Peyer's patch (tissue), 4 donors: ENCODE data around the gene TXNDC2. TPM values are rescaled to one million over a fixed set of nuclear protein-coding genes. Genes with fewer than 3 reads are reported as not detected.

Source experiments
- DNase-seq, 3 donors: peaks; one replicate each; pipeline ENCODE4 v3.0.0-alpha.2; 2017 to 2019
- H3K27ac ChIP-seq, 4 donors: fragments of 200-600 bp; sonication (generic); one replicate each; pipeline ENCODE4 v1.5.1; 2016 to 2019
- H3K27me3 ChIP-seq, 2 donors: fragments of 200-600 bp; sonication (generic); one replicate each; pipeline ENCODE4 v1.5.1; 2019
- H3K36me3 ChIP-seq, 3 donors: fragments of 200-600 bp; sonication (generic); one replicate each; pipeline ENCODE4 v1.5.1; 2016 to 2019
- H3K4me1 ChIP-seq, 4 donors: fragments of 200-600 bp; sonication (generic); one replicate each; pipeline ENCODE4 v1.5.1; 2016 to 2019
- H3K4me3 ChIP-seq, 4 donors: fragments of 200-600 bp; sonication (generic); 1 replicate in 3 of 4; 2 replicates in 1 of 4; pipeline ENCODE4 v1.5.1; 2016 to 2019; ENCODE audit warnings: mild to moderate bottlenecking in 1 of 4
- H3K9me3 ChIP-seq, 4 donors: fragments of 200-600 bp; sonication (generic); one replicate each; pipeline ENCODE4 v1.5.1; 2016 to 2019; ENCODE audit warnings: mild to moderate bottlenecking in 1 of 4
- POLR2A ChIP-seq, 2 donors: fragments of 450-650 bp; IDR thresholded peaks; one replicate each; pipeline ENCODE4 v1.5.1; 2017; ENCODE audit warnings: antibody characterized with exemption in 2 of 2, mild to moderate bottlenecking in 2 of 2, moderate library complexity in 2 of 2
- total RNA-seq, 4 donors: library from RNA; depleted of rRNA; stranded (reverse); fragments of >200 nt; gene quantifications; one replicate each; pipeline ENCODE4 v1.1.0, GENCODE V29; 2016
- TF ChIP-seq, protein P1 (sequence below), 6 experiments: fragments of 450-650 bp in 4 of 6; fragments of 200-600 bp in 2 of 6; sonication (generic) in 1 of 6; IDR thresholded peaks; one replicate each; pipeline ENCODE4 v1.5.1; 2017 to 2019; ENCODE audit warnings: antibody characterized with exemption in 6 of 6, mild to moderate bottlenecking in 3 of 6, moderate library complexity in 1 of 6

Gene TXNDC2
- total RNA-seq, 4 donors from 2014 or later = not detected

DNA sequence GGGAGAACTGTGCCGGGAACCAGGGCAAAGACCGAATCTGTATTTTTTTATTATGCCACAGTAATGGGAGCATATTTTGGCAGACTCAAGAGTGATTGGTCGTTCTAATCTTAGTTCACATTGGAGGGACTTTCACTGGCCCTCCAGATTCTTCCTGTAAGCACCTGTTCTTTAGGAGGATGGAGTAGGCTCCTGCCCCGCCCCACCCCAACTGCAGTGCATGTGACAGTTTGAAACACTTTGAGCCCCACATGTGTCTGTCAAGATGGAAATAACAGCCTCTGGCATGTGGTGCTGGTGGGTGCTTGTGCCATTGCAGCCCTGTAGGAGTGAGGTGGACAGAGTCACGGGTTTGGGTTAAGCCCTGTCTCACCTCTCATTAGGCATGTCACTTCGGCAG is 43.3 kb upstream of the TXNDC2 start:
- no peaks in the 10 kb centered on the region for H3K27me3 ChIP-seq
- no peak for DNase-seq
- no peaks in the 10 kb centered on the region for H3K9me3 ChIP-seq
- TF ChIP-seq, protein P1, sequence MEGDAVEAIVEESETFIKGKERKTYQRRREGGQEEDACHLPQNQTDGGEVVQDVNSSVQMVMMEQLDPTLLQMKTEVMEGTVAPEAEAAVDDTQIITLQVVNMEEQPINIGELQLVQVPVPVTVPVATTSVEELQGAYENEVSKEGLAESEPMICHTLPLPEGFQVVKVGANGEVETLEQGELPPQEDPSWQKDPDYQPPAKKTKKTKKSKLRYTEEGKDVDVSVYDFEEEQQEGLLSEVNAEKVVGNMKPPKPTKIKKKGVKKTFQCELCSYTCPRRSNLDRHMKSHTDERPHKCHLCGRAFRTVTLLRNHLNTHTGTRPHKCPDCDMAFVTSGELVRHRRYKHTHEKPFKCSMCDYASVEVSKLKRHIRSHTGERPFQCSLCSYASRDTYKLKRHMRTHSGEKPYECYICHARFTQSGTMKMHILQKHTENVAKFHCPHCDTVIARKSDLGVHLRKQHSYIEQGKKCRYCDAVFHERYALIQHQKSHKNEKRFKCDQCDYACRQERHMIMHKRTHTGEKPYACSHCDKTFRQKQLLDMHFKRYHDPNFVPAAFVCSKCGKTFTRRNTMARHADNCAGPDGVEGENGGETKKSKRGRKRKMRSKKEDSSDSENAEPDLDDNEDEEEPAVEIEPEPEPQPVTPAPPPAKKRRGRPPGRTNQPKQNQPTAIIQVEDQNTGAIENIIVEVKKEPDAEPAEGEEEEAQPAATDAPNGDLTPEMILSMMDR (IDR thresholded peaks at IDR 0.05) = no peak
- no peak for TF ChIP-seq POLR2A (IDR thresholded peaks at IDR 0.05)
- H3K36me3 ChIP-seq = no peaks in the 10 kb centered on the region
- H3K4me1 ChIP-seq = no peaks in the 10 kb centered on the region
- H3K4me3 ChIP-seq = no peak overlapping the region
- no peak overlapping the region for H3K27ac ChIP-seq

DNA sequence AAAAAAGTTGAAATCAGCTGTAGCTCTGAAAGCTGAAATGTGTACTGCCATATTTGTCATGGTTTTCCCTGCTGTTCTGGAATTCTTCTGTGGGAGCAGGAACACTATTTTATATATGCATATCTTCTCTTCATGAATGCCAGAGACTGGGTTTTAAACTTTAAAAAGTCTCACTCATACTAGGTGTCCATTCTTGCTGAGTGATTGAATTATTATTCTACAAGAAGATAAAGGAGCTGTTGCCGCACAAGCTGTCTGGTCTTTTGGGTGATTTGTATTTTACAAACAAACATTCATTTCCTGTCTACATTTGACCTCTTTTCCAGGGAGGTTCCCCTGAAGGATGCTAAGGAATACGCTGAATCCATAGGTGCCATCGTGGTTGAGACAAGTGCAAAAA is 40.5 kb upstream of the TXNDC2 start:
- TF ChIP-seq, protein P1 (IDR thresholded peaks at IDR 0.05) = no peak
- no peak for TF ChIP-seq POLR2A (IDR thresholded peaks at IDR 0.05)
- no peak overlapping the region for H3K27ac ChIP-seq
- no peaks in the 10 kb centered on the region for H3K4me1 ChIP-seq
- H3K27me3 ChIP-seq = no peaks in the 10 kb centered on the region
- H3K9me3 ChIP-seq = no peaks in the 10 kb centered on the region
- no peaks in the 10 kb centered on the region for H3K36me3 ChIP-seq
- H3K4me3 ChIP-seq = no peak overlapping the region
- DNase-seq = no peak

DNA sequence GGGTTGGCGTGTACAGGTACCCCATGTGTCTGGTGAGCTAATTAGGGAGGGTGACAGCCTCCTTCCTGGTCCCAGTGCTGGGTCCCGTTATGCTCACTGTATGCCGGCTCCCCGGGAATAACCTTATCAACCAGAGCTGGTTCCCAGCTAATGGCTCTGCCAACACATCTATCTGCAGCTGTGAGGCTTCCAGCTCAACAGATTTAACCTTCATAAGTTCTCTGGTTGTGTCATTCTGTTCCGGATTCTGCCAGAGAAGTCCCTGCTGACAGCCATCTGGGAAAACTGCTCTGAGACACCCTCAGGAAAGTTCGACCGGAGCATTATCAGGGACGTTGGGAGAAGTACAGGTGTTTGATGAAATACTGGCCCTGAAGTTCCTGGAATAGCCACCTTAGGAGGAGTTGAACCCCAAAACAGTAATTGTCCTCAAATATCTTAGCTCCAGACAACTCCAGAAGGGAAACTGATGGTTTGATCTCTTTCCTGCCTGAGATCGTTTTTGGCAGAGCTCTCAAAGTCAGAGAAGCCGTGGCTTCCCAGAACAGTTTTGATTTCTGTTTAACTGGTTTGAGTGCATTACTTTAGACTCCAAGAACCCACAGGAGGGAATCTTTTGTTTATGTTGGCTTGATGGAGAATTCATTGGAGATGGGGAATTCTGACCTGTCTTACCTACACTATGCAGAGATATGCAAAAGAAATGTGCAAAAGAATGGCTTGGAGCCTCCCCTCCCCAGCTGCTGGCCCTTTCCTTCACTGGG is 39.4 kb upstream of the TXNDC2 start:
- no peaks in the 10 kb centered on the region for H3K4me1 ChIP-seq
- TF ChIP-seq, protein P1 (IDR thresholded peaks at IDR 0.05) = no peak
- TF ChIP-seq POLR2A (IDR thresholded peaks at IDR 0.05) = no peak
- no peaks in the 10 kb centered on the region for H3K27me3 ChIP-seq
- peak overlapping the region in 2 of 4 donors; percentile 28 to 59 for H3K27ac ChIP-seq
- H3K9me3 ChIP-seq = no peaks in the 10 kb centered on the region
- no peaks in the 10 kb centered on the region for H3K36me3 ChIP-seq
- no peak for DNase-seq
- no peak overlapping the region for H3K4me3 ChIP-seq

DNA sequence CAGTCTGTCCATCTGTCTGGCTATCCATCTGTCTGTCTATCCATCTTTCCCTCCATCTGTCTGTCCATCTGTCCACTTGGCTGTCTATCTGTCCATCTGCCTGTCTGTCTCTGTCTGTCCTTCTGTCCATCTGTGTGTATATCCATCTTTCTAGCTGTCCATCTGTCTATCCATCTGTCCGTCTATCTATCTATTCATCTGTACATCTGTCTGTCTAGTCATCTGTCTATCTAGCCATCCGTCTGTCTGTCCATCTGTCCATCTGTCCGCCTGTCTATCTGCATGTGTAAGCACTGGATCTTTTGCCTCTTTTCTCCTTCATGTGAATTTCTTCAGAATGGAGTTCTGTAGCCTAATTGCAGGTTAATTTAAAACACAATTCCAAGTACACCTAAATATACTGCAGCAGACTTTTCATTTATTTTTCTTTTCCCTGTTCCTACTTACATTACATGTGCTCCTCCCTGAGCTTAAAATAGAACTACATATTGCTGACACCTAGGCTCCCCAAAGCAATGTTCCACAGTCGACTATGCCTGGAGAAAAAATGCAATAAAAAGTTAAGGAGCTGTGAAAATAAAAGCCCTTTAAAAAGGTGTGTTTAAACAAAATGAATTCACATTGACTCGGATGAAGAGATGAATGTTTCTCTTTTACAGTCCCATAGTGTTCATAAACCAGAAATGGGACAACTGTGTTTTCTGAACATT is 37.4 kb upstream of the TXNDC2 start:
- no peak for TF ChIP-seq POLR2A (IDR thresholded peaks at IDR 0.05)
- TF ChIP-seq, protein P1 (IDR thresholded peaks at IDR 0.05) = no peak
- no peak for DNase-seq
- Histone ChIP-seq H3K4me3 (no peak overlapping the region), H3K27ac (no peak overlapping the region), H3K9me3 (no peaks in the 10 kb centered on the region), H3K4me1 (no peaks in the 10 kb centered on the region), H3K27me3 (no peaks in the 10 kb centered on the region), H3K36me3 (no peaks in the 10 kb centered on the region)

DNA sequence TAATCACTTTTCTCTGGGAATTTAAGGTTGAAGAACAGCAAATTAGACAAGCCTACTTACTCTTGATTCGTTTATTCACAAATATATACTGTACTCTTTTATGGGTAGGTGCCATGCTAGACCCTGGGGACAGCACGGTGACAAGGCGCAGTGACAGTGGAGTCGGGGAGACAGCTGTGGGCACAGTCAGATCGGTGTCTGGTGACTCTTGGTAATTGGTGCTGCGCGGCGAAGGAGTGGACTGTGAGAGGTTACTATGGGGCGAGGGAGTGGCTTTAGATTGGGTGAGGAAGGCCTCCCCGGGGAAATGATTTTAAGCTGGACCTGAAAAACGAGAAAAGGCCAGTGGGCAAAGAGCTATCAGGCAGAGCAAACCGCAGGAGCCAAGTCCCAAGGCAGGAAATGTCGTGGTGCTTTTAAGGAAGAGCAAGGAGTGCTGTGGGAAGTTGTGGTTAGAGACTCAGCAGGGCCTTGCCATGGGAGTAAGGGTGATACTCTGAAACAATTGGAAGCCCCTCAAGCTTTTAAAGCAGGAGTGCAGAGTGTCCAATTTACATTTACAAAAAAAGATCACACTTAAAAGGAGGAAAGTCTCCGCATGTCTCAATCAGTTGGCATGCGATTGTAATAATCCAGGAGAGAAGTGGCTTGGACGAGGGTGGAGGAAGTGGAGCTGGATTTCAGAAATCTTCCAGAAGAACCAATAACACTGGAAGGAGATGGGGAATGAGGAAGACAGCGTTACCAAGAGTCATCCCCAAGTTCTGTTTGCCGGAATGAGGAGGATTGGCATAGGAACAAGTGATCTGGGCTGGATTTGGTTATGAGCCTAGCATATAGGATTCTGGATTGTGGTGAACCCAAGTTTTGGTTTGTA is 36.1 kb upstream of the TXNDC2 start:
- no peak overlapping the region for H3K4me3 ChIP-seq
- no peaks in the 10 kb centered on the region for H3K27me3 ChIP-seq
- H3K9me3 ChIP-seq = no peaks in the 10 kb centered on the region
- H3K36me3 ChIP-seq = no peaks in the 10 kb centered on the region
- H3K4me1 ChIP-seq = no peaks in the 10 kb centered on the region
- peak in 1 of 3 donors; percentile 64 for DNase-seq
- H3K27ac ChIP-seq = peak overlapping the region in 1 of 4 donors; percentile 7
- TF ChIP-seq, protein P1 (IDR thresholded peaks at IDR 0.05) = no peak
- TF ChIP-seq POLR2A (IDR thresholded peaks at IDR 0.05) = no peak
